ENCODE data around the gene PLPPR1.

DNA sequence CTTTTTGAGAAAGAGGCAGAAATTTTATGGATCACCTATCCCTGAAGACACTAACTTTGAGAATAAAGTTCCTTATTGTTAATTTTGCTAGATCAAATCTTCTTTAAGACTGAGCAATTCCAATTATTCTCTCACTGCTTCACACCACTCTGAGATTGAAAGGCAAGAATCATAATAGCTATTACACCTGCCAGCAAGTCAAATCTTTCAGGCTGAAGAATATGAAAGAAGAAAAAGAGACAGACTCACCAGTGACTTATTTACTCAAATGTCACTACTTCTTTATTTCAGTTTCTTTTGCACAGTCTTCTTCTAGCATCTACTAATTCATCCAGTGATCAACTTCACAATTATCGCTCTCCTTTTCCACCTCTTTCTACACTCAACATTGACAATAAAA is 35.9 kb upstream of the PLPPR1 start:
- TF ChIP-seq, protein P1, sequence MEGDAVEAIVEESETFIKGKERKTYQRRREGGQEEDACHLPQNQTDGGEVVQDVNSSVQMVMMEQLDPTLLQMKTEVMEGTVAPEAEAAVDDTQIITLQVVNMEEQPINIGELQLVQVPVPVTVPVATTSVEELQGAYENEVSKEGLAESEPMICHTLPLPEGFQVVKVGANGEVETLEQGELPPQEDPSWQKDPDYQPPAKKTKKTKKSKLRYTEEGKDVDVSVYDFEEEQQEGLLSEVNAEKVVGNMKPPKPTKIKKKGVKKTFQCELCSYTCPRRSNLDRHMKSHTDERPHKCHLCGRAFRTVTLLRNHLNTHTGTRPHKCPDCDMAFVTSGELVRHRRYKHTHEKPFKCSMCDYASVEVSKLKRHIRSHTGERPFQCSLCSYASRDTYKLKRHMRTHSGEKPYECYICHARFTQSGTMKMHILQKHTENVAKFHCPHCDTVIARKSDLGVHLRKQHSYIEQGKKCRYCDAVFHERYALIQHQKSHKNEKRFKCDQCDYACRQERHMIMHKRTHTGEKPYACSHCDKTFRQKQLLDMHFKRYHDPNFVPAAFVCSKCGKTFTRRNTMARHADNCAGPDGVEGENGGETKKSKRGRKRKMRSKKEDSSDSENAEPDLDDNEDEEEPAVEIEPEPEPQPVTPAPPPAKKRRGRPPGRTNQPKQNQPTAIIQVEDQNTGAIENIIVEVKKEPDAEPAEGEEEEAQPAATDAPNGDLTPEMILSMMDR (IDR thresholded peaks at IDR 0.05; ENCODE audit: low read depth, low read length, missing input control): no peak
- TF ChIP-seq RXRA (IDR thresholded peaks at IDR 0.05) (no peak), YY1 (IDR thresholded peaks at IDR 0.05) (no peak), ZBTB33 (IDR thresholded peaks at IDR 0.05) (no peak), TAF1 (conservative IDR thresholded peaks at IDR 0.05) (no peak), JUND (IDR thresholded peaks at IDR 0.05) (no peak)
- TF ChIP-seq, protein P2, sequence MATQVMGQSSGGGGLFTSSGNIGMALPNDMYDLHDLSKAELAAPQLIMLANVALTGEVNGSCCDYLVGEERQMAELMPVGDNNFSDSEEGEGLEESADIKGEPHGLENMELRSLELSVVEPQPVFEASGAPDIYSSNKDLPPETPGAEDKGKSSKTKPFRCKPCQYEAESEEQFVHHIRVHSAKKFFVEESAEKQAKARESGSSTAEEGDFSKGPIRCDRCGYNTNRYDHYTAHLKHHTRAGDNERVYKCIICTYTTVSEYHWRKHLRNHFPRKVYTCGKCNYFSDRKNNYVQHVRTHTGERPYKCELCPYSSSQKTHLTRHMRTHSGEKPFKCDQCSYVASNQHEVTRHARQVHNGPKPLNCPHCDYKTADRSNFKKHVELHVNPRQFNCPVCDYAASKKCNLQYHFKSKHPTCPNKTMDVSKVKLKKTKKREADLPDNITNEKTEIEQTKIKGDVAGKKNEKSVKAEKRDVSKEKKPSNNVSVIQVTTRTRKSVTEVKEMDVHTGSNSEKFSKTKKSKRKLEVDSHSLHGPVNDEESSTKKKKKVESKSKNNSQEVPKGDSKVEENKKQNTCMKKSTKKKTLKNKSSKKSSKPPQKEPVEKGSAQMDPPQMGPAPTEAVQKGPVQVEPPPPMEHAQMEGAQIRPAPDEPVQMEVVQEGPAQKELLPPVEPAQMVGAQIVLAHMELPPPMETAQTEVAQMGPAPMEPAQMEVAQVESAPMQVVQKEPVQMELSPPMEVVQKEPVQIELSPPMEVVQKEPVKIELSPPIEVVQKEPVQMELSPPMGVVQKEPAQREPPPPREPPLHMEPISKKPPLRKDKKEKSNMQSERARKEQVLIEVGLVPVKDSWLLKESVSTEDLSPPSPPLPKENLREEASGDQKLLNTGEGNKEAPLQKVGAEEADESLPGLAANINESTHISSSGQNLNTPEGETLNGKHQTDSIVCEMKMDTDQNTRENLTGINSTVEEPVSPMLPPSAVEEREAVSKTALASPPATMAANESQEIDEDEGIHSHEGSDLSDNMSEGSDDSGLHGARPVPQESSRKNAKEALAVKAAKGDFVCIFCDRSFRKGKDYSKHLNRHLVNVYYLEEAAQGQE (IDR thresholded peaks at IDR 0.05): no peak
